HAP-1 (cell line): ENCODE measurements around the gene DENND1B.

ENCODE experiments used
- DNase-seq, 2 experiments: peaks; one replicate each; pipeline ENCODE4 v3.0.0-alpha.2; 2016 to 2020; ENCODE audit warnings: low spot score in 2 of 2
- H3K27me3 ChIP-seq: fragments of 250-450 bp; sonication (Bioruptor Pico); 2 replicates; pipeline ENCODE4 v1.5.1; 2020; ENCODE audit warnings: low read depth, mild to moderate bottlenecking, moderate library complexity
- H3K36me3 ChIP-seq: fragments of 250-450 bp; sonication (Bioruptor Pico); replicated peaks from 2 replicates; pipeline ENCODE4 v1.5.1; 2020; ENCODE audit warnings: mild to moderate bottlenecking
- H3K4me1 ChIP-seq: fragments of 250-450 bp; sonication (Bioruptor Pico); 2 replicates; pipeline ENCODE4 v1.5.1; 2020; ENCODE audit warnings: mild to moderate bottlenecking
- H3K4me3 ChIP-seq: fragments of 250-450 bp; sonication (Bioruptor Pico); 2 replicates; pipeline ENCODE4 v1.5.1; 2020; ENCODE audit warnings: mild to moderate bottlenecking, moderate library complexity
- H3K9me3 ChIP-seq: fragments of 250-450 bp; sonication (Bioruptor Pico); 2 replicates; pipeline ENCODE4 v1.5.1; 2020; ENCODE audit warnings: mild to moderate bottlenecking, moderate library complexity
- in situ Hi-C: fragments of 300-500 bp; cut with MboI; formaldehyde crosslinking; loops from 3 replicates; pipeline ENCODE4 v1.14.3; 2020; ENCODE audit warnings: low sequenced_read_pairs, inconsistent platforms, mixed read lengths

DENND1B gene

GRCh38 chr1:197486946-197487345 is 288.3 kb downstream of the DENND1B start:
- DNase-seq, result no peak
- H3K9me3 ChIP-seq, result no peaks in the 10 kb centered on the region
- H3K4me1 ChIP-seq, result peaks cover 4% of the 10 kb centered on the region; the same call in 1 of the 2 replicates
- H3K36me3 ChIP-seq, result no peaks in the 10 kb centered on the region
- in situ Hi-C loops, result no loop called here
- no peaks in the 10 kb centered on the region for H3K27me3 ChIP-seq
- no peak overlapping the region for H3K4me3 ChIP-seq

DNA sequence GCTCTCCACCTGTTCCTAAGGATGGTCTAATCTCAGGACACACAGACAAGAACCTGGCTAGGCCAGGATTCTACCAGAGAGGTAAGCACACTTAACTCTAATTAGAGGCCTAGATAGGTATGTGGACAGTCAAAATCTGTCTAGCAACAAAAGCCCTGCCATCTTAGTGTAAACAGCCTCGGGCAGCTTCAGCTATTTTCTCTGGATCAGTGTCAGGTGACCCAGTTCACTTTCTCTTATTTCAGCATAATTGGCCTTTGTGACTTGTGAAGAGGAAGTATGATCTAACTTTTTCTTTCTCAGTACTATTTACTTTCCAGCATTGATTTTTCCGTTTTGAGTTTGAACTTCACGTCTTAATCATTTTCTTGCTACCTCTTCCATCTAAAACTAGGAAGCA is 289.5 kb downstream of the DENND1B start:
- no peaks in the 10 kb centered on the region for H3K9me3 ChIP-seq
- in situ Hi-C loops, result no loop called here
- DNase-seq, result peak; percentile 37 to 44
- no peaks in the 10 kb centered on the region for H3K36me3 ChIP-seq
- H3K4me1 ChIP-seq, result peaks cover 4% of the 10 kb centered on the region; the same call in 1 of the 2 replicates
- H3K27me3 ChIP-seq, result no peaks in the 10 kb centered on the region
- H3K4me3 ChIP-seq, result no peak overlapping the region

- Histone ChIP-seq H3K9me3 (no peaks in the 10 kb centered on the region), H3K27me3 (no peaks in the 10 kb centered on the region), H3K4me1 (peaks cover 4% of the 10 kb centered on the region; the same call in 1 of the 2 replicates), H3K36me3 (no peaks in the 10 kb centered on the region), H3K4me3 (no peak overlapping the region)
- in situ Hi-C loops, result no loop called here
- no peak for DNase-seq
Measured at GRCh38 chr1:197481101-197481500, 294.2 kb downstream of the DENND1B start.

GRCh38 chr1:197480446-197480845 is 294.8 kb downstream of the DENND1B start:
- no peak overlapping the region for H3K4me3 ChIP-seq
- H3K9me3 ChIP-seq, result no peaks in the 10 kb centered on the region
- DNase-seq, result no peak
- H3K4me1 ChIP-seq, result no peaks in the 10 kb centered on the region
- no peaks in the 10 kb centered on the region for H3K27me3 ChIP-seq
- H3K36me3 ChIP-seq, result no peaks in the 10 kb centered on the region
- in situ Hi-C loops, result no loop called here

DNA sequence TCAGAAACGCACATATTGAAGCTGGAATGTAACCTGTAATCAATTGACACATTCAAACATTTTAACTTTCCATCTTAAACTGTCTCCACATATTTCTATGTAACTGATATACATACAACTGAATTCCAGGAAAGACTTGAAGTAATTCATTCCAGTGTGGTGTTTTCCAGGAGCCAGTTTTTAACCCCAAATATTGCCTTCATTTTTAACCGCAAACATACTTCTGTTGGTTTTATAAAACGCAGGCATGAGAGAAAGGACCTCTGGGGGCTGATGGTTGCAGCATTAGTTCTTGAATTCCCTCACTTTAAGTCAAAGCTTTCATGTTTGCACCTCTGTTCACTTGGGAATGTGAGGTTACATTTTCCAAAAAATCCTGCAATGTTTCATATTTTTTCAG is 303.1 kb downstream of the DENND1B start:
- Histone ChIP-seq H3K9me3 (no peaks in the 10 kb centered on the region), H3K27me3 (no peaks in the 10 kb centered on the region), H3K4me1 (no peaks in the 10 kb centered on the region), H3K4me3 (no peak overlapping the region), H3K36me3 (no peaks in the 10 kb centered on the region)
- in situ Hi-C loops, result no loop called here
- no peak for DNase-seq

GRCh38 chr1:197471248-197471985 is 303.9 kb downstream of the DENND1B start:
- Histone ChIP-seq H3K9me3 (no peaks in the 10 kb centered on the region), H3K27me3 (no peaks in the 10 kb centered on the region), H3K4me1 (no peaks in the 10 kb centered on the region), H3K36me3 (no peaks in the 10 kb centered on the region), H3K4me3 (no peak overlapping the region)
- in situ Hi-C loops, result no loop called here
- no peak for DNase-seq

DNA sequence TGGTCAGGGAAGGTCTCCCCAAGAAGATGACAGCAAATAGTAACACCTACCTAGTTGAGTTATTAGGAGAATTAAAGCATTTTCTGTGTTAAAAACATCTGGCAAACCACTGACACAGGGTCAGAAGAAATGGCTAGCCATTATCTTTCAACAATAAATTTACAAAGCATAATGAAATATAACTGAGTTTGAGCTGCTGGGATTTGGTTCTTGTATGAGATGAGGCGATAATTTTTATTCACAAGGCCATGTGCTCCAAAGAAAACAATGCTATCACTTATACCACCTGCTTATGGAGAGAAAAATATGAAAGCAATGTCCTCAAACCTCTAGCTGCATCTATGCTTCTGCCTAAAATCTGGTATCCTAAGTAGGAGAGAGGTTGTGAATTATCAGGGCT is 304.9 kb downstream of the DENND1B start:
- no peaks in the 10 kb centered on the region for H3K27me3 ChIP-seq
- no peak for DNase-seq
- no peaks in the 10 kb centered on the region for H3K36me3 ChIP-seq
- H3K9me3 ChIP-seq, result no peaks in the 10 kb centered on the region
- in situ Hi-C loops, result no loop called here
- H3K4me1 ChIP-seq, result no peaks in the 10 kb centered on the region
- H3K4me3 ChIP-seq, result no peak overlapping the region

- Histone ChIP-seq H3K36me3 (no peaks in the 10 kb centered on the region), H3K9me3 (no peaks in the 10 kb centered on the region), H3K4me1 (no peaks in the 10 kb centered on the region), H3K4me3 (no peak overlapping the region), H3K27me3 (no peaks in the 10 kb centered on the region)
- in situ Hi-C loops, result no loop called here
- no peak for DNase-seq
Measured at GRCh38 chr1:197469620-197470210, 305.6 kb downstream of the DENND1B start.

DNA sequence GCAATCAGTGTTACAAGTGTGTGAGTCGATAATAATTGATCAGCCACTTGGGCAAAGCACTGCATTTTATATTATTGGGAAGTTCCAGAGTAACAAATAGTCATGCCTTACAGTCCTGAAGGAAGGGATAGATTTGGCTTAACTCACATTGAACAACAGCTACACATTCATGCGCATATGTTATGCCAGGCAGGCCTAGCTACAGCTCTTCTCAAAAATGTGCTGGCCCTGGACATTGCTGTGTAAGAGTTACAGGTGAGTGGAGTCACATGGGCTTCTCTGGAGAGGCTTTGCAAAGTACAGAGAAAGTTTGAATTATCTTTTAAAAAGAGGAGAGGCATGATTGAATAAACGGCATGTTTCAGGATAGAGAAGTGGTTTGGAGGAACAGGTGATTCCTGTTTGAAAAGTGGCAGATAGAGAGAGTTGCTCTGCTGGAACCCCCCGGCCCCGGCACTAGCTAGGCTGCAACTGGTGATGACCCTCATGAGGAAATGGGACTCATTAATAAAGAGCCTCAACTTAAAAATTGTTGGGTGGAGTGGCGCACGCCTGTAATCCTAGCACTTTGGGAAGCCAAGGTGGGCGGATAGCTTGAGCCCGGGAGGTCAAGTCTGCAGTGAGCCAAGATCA is 306.6 kb downstream of the DENND1B start:
- Histone ChIP-seq H3K4me3 (no peak overlapping the region), H3K4me1 (no peaks in the 10 kb centered on the region), H3K9me3 (no peaks in the 10 kb centered on the region), H3K27me3 (no peaks in the 10 kb centered on the region), H3K36me3 (no peaks in the 10 kb centered on the region)
- no peak for DNase-seq
- in situ Hi-C loops, result no loop called here

- in situ Hi-C loops, result no loop called here
- H3K27me3 ChIP-seq, result no peaks in the 10 kb centered on the region
- no peaks in the 10 kb centered on the region for H3K36me3 ChIP-seq
- no peak overlapping the region for H3K4me3 ChIP-seq
- DNase-seq, result no peak
- no peaks in the 10 kb centered on the region for H3K9me3 ChIP-seq
- no peaks in the 10 kb centered on the region for H3K4me1 ChIP-seq
Measured at GRCh38 chr1:197467881-197468280, 307.4 kb downstream of the DENND1B start.

DNA sequence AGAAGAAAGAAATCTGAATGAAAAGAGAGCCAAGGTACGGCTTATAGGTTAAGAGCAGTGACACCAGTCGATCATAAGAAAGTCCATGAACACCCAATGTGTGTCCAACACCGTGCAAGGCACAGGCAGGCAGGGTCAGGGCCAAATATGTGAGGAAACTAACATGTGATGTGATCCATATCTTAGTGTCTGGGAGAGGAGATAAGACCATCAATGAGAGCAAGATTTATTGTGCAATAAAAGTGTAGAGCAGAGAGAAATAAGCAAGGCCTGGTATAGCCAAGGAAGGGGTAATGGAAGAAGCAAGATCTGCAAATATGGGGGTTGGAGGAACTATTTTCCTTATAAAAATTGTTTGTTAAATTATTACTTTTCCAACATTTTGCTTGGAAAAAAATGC is 308.5 kb downstream of the DENND1B start:
- no peaks in the 10 kb centered on the region for H3K9me3 ChIP-seq
- no peaks in the 10 kb centered on the region for H3K36me3 ChIP-seq
- no peak overlapping the region for H3K4me3 ChIP-seq
- no peaks in the 10 kb centered on the region for H3K27me3 ChIP-seq
- in situ Hi-C loops, result no loop called here
- no peaks in the 10 kb centered on the region for H3K4me1 ChIP-seq
- no peak for DNase-seq

GRCh38 chr1:197465528-197466327 is 309.6 kb downstream of the DENND1B start:
- in situ Hi-C loops, result no loop called here
- no peaks in the 10 kb centered on the region for H3K4me1 ChIP-seq

DNA sequence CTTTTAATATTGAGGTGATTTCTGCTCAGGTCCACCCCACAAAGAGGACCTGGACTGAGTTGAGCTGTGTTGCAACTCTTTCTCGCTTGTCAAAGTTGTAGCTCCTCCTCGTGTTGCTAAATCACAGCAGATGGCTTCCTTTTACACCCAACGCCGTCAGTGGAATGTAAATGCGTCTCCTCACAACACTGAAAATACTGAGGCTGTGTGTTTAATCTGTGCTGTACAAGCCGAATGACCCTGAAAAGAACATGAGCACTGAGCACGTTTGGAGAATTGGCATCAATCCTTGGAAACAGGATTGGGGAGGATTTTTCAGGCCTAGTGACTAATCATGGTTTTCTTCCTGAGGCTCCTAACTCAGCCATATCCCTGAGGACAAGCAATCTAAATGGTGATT is 311.2 kb downstream of the DENND1B start:
- no peak for DNase-seq
- H3K4me3 ChIP-seq, result no peak overlapping the region
- no peaks in the 10 kb centered on the region for H3K36me3 ChIP-seq
- no peaks in the 10 kb centered on the region for H3K27me3 ChIP-seq
- in situ Hi-C loops, result no loop called here
- H3K4me1 ChIP-seq, result no peaks in the 10 kb centered on the region
- H3K9me3 ChIP-seq, result no peaks in the 10 kb centered on the region

More at GRCh38 chr1:197465528-197466327, 309.6 kb downstream of the DENND1B start:
- DNase-seq, result no peak
- no peaks in the 10 kb centered on the region for H3K9me3 ChIP-seq
- H3K4me3 ChIP-seq, result no peak overlapping the region
- no peaks in the 10 kb centered on the region for H3K27me3 ChIP-seq
- no peaks in the 10 kb centered on the region for H3K36me3 ChIP-seq

GRCh38 chr1:197463142-197463541 is 312.1 kb downstream of the DENND1B start:
- Histone ChIP-seq H3K36me3 (no peaks in the 10 kb centered on the region), H3K4me3 (no peak overlapping the region), H3K9me3 (no peaks in the 10 kb centered on the region), H3K4me1 (no peaks in the 10 kb centered on the region), H3K27me3 (no peaks in the 10 kb centered on the region)
- in situ Hi-C loops, result no loop called here
- no peak for DNase-seq
